Measurements from ENCODE around the gene GFRA4.

The GFRA4 gene

DNA sequence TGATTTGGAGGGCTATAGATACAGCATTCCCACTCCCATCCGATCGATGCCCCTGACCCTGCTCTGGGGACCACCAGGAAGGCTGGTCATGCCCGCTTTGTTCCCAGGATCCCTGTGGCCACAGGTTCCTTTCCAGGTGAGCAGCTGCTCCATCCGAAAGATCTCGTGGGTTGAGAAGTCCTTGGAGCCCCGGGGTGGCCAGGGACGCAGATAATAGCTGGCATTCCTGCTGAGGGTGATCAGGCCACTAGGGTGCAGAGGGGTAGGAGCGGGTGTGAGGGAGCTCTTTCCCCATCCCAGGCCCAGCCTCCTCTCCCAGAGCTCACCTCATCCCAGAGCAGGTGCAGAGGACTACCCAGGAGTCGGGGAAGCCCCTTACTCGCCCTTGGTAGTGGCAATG, 11.2 kb upstream of the GFRA4 start:
- no peak for DNase-seq (ENCODE audit: low read depth in 2 of 2, low spot score in 1 of 2)

DNA sequence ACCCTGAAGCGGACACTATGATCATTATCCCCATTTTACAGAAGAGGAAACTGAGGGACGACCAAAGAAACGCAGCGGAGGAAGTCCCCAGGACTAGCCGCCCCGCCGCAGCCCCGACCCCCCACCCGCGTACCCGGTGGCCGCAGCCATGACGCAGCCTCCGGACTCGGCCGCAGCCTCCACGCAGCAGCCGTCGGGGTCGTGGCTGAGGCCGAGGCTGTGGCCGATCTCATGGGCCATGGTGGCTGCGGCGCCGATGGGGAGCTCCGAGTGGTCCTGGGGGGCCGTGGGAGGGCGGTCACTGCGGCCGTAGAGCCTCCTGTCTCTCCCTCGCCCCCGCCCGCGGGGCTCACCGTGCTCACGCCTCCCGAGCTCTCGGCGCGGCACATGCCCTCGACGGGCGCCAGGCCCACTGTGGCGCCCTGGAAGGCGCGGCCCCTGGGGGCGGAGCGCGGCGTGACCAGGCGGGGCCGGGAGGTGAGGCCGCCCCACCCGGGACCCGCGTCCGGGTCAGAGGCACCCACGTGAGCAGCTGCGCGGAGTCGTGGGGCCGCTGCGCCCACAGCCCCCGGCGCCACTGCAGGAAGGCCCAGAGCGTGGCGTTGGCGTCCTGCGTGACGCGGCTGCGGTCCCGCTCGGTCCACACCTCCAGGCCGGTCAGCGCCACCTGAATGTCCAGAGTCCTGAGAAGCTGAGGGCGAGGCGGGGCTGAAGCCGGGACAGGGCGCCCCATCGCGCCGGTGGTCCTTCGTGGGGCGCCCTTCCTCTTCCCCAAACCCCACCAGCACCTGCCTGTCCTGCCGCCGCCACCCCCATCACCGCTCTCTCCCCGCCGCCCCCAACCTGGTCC, 10.2 kb upstream of the GFRA4 start:
- no peak for DNase-seq (ENCODE audit: low read depth in 2 of 2, low spot score in 1 of 2)

DNA sequence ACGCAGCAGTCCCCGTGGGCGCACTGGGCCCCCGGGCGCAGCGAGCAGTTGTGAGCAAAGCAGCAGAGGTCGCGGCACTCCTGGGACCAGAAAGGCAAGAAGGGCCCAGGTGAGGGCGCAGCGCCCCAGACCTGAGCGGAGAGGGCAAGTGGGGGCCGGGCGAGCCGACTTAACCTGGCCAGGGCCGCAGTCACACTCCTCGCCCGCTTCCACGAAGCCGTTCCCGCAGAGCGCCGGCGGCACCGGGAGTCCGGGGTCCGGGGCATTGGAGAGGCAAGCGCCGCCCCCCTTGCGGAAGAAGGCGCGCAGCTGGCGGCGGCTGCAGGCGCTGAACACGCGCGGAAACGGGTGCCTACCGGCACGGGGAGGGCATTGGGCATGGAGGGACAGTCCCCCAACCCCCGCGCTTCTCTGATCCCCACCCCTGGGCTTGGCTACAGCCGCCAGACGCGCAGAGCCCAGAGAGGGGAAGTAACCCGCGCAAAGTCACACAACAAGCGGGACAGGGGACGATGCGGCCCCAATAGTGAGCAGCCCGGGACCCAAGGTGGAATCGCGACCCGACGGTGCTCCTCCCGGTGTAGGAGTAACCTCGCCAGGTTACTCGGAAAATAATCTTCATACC, 9.5 kb upstream of the GFRA4 start:
- DNase-seq (ENCODE audit: low read depth in 2 of 2, low spot score in 1 of 2), result no peak

DNA sequence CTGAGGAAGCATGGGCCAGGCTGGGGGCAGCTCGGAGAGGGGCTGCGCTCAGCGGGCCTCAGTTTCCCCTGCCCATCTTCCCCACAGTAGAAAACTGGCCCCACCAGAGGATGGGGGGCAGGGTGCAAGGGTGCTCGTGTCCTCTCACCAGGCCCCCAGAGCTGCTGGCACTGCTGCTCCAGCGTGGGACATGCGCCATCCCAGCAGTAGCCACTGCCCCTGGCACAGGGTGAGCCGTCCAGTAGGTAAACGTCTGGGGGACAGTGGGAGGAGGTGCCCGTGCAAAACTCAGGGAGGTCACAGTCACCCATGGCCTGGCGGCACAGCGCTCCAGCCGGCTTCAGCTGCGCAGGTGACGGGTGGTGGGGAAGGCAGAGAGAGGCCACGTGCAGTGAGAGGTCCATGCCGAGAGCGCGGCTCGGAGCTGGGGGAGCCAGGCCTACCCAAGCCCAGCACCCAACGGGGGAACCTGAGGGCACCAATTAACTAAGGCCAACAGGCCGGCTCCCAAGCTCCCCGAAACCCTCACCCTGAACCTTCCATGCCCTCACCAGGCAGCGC, 8.9 kb upstream of the GFRA4 start:
- DNase-seq (ENCODE audit: low read depth in 2 of 2, low spot score in 1 of 2), result no peak

DNA sequence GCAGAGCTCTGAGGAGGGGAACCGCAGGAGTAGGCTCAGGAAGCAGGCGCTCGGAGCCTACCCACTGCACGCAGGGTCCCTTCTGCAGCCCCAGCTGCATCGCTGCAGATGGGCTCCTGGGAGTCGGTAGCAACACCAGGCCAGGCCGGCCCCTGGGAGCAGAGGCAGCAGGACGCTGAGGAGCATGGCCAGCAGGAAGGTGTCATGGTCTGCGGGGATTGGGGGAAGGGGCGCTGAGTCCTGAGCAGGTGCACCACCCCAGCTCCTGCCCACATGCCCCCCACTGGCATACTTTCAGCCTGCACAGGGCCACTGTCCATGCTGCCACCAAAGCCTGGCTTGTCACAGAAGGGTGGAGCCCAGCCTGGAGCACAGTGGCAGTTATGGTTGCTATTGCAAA, 7.7 kb upstream of the GFRA4 start:
- DNase-seq (ENCODE audit: low read depth in 2 of 2, low spot score in 1 of 2), result no peak

DNA sequence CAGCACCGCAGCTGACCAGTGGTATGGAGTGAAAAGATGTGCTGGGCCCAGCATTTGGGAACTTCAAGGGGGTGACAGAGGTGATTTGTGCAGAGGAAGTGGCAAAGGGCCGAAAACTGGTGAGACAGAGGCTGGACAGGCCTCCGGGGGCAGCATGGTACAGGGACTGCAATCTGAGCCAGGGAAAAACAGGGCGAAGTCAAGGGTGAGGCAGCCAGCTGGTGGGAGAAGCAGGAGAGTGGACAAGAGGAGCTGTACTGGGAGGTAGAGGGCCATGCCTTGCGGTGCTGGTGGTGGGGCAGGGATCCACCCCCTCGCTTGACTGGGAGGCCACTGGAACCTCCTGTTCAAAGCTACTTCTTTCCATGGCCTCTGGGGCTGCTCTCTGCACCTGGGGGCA, 7.3 kb upstream of the GFRA4 start:
- no peak for DNase-seq (ENCODE audit: low read depth in 2 of 2, low spot score in 1 of 2)

DNA sequence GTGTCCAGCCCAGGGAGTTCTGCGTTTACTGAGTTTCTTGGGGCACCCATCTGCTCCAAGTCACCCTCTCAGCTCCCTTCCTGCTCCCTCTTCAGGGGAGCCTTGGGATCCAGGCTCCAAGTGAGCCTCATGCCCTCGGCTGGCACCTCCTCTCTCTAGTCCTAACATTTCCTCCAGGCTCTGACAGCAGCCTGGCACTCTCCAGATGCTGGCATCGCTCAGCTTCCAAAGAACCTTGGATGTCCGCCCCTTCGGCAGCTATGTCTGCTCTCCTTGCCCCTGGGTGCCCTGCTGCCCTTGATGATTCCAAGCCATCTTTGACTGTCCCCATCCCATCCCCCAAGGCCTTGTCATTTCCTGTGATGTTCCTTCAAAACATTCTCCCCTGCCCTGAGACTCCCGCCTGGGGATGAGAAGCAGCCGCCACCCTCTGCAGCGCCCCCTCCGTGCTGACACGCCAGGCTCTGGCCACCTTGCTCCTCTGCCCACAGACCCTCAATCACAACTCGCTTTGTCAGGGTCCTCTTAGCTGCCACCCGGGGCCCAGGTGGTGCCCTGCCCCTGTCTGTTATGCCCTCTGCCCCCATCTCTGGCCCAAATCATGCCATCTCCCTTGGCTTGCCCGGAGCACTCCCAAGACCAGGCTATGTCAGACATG, 6.6 kb upstream of the GFRA4 start:
- no peak for DNase-seq (ENCODE audit: low read depth in 2 of 2, low spot score in 1 of 2)

DNA sequence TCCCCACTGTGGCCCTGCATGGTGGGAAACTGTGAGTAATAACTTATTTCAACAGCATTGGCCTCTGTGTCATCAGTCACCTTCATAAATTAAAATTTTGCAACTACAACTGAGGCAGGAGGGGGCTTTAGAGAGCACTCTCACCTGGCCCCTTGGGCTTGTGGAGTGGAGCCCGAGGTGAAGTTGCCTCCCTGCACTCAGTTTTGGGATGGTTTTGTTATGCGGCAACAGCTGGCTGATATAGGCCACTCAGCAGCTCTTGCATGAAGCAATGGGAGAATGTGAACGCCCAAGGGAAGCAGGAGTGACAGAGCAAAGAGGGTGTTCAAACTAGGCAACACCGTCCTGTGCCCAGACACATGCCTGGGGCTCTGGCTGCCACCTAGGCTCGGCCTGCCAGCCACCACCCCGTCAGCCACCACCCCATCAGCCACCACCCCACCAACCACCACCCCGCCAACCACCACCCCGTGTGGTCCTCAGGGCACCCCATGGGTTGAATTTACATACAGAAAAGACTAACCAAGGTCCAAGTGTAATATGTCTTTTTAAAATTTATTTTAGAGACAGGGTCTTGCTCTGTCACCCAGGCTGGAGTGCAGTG, 4.3 kb upstream of the GFRA4 start:
- no peak for DNase-seq (ENCODE audit: low read depth in 2 of 2, low spot score in 1 of 2)

DNA sequence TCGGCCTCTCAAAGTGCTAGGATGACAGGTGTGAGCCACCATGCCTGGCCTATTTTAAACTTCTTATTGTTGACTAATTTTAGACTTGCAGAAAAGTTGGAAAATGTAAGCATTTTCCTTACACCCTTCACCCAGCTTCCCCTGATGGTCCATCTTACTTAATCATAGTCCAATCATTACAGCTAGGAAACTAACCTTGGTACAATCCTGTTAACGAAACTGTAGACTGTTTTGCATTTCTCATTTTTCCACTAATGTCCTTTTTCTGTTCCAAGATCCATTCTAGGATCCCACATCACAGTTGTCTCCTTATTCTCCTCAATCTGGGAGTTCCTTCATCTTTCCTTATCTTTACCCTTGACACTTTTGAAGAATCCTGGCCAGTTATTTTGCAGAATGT, 659 bp upstream of the GFRA4 start:
- DNase-seq (ENCODE audit: low read depth in 2 of 2, low spot score in 1 of 2), result no peak

DNA sequence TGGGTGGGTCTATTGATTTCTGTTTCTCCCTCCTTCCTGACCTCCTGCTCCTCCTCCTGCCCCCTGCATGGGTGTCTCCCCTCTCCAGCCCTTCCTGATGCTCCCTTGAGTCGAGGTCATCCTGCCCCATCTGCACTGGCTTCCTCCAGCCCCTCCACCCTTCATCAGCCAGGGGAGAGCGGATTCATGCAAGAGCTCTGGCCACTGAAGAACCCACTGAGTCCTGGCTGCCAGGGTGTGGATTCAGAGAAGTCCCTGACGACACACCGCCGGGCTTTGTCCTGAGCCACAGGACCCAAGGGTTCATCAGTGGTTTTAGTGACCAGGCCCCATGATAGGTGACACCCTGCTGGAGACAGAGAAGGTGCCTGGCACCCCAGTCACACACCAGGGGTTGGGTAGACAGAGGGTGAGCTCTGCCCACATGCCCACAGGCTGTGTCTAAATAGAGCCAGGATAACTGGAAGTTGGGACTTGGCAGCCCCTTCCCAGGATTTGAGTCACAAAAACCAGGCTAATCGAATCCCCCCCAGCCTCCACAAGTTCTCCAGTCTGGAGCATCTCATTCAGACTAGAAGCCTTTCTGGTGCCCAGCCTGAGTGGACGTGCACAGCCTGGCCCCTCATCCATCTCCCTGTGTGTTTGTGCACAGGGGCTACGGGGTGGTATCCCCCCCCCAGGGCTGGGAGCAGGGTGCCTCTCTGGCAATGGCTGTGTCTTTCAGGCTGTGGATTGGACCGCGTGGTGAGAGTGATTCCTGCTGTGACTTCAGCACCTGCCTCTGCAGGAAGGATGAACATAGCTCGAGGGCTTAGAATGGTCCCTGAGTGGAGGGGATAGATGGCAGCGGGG, 1.2 kb downstream of the GFRA4 start:
- DNase-seq (ENCODE audit: low read depth in 2 of 2, low spot score in 1 of 2), result no peak

DNA sequence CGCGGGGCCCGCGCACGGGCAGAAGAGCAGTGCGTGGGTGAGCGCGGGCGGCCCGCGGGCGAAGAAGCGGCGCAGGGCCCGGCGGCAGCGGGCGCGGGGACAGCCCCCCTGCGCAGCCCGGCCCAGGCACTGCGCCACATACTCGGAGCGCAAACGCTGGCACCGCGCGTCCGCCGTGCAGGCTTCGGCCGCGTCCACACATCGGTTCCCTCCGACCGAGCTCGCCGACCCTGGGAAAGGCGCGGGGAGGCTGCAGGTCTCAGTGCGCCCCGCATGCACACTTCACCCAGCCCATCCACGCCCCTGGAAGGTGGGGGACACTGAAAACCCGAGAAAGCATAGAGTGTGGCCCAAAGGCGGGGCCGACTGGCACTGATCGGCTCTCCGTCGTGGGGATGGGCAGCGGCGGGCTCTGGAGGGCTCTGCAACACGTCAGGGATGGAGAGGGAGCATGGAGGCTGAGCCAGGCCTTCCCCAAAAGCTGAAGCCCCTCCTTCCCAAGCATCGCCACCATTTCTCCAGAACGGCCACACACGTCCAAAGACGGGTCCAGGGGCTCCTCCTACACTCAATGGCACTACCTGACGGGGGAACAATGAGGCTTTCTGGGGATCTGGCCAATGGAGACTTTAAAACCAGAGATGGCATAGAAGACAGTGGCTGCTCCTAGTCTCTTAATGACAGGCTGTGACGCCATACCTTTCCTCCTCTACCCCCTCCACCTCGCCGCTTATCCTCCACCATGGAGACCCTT, 2.0 kb downstream of the GFRA4 start:
- no peak for DNase-seq (ENCODE audit: low read depth in 2 of 2, low spot score in 1 of 2)

DNA sequence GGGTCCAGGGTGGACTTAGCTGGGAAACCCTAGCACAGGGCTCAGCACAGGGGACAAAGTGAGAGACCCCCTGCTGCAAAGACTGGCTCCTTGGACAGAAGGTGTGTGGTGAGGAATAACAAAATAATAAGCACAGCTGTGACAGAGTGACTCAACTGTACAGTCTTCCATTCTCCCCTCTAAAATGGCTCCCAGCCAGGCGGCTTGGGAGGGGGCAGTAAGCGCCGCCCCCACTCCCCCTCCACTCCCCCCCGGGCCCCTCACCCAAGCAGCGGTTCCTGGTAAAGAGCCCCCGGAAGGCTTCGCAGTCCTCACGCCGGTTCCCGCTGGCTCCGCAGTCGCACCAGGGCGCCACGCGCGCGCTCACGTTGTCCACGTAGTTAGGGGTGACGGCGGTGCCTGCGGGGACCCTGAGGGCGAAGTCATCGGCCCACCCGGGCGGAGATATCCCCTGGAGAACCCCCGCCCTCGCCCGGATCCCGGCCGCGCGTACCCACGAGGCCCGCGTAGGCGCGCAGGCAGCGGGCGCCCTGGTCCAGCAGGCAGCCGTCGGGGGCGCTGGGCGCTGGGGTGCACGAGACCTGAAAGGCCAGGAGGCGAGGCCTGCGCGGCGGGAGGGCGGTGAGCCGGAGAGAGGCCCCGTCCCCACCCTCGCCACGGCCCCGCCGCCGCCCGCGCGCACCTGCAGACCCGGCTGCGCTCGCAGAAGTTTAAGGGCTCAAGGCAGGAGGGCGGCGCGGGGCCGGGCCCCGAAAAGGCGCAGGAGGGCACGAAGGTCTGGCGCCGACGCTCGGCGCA, 2.7 kb downstream of the GFRA4 start:
- DNase-seq (ENCODE audit: low read depth in 2 of 2, low spot score in 1 of 2), result no peak

DNA sequence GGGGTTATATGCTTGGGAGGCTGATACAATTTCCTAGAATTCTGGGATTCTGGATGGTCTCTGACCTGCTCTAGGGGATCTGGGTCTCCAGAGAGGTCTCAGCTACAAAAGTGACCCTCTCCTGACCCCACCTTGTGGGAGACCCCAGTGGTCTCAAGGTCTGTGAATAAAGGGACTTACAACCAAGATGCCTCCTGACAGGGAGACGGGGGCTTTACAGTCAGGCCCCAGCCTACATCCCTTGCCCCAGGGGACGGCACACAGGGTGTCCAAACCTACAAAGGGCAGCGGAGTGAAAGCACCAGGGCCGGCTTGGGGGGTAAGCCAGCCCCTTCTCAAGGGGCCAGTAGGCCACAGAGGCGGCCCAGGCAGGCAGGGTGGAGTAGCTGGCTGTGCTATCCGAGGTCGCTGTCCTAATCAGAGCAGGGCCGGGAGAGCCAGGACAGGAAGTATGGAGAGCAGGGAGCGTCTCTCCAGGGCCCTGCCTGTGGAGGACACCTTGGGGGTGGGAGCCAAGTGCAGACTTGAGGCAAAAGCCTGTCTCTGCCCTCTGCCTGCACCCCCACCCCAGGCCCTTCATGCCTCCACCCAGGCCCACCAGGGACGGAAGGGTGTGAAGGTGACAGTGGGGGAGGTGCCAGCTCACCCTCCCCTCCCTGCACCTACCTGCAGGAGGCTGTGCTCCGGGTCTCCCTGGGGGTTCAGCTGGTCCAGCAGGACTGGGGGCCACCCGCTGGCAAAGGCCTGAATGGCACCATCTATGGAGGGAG, 3.5 kb downstream of the GFRA4 start:
- DNase-seq (ENCODE audit: low read depth in 2 of 2, low spot score in 1 of 2), result no peak

DNA sequence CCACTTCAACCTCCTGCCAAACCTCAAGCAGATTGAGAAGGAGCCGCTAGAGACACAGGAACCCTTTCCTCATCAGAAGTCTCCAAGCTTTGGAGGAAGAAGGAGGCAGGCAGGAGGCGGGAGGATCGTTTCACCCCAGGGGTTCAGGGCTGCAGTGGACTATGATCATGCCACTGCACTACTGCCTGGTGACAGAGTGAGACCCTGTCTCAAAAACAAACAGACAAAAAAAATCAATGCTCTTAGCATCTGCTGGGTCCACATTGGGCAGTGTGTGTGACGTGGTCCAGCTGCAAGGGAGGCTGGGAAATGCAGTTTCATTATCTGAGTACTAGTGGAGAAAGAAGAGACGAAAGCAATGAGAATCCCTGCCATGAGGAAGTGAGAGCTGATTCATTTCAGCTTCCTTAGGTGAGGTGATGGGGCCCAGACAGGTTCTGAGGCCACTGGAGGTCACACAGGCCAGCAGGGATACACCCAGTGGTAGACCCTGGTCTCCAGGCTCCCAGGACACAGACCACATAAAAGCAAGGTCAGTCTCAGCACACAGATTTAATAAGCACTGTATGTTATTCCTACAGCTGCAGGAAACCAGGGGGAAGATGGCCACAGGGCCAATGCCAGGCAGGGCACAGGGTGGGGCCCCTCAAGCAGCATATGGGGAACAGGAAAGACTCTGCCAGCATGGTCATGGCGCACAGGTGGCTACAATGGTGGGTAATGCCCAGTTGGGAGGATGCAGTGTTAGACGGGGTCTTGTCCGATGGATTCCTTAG, 4.3 kb downstream of the GFRA4 start:
- no peak for DNase-seq (ENCODE audit: low read depth in 2 of 2, low spot score in 1 of 2)

DNA sequence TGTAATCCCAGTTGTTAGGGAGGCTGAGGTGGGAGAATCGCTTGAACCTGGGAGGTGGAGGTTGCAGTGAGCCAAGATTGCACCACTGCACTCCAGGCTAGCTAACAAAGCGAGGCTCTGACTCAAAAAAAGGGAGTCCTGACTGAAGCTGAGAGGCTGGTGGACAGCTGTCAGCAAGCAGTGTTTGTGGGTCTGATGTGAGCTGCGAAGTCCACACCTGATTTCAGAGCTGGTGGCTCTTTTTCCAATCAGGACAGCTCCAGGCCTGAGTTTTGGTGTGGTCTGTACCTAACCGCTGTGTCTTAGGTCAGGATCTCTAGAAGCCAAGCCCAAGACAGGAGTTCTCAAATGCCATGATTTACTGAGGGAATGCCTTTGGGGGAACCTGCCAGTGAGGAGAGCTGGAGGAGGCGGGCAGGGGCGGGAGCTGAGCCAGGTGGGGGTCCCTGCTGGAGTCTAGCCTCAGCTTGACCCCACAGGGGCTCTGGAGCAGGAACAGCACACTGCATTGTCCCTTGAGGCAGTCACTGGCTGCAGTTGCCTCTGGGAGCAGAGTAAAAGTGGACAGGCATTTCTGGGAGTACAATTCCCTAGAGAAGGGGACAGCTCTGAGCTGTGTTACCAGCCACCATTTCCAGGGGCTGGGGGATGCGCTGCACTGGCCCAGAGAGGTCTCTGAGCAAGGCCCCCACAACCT, 5.0 kb downstream of the GFRA4 start:
- no peak for DNase-seq (ENCODE audit: low read depth in 2 of 2, low spot score in 1 of 2)

DNA sequence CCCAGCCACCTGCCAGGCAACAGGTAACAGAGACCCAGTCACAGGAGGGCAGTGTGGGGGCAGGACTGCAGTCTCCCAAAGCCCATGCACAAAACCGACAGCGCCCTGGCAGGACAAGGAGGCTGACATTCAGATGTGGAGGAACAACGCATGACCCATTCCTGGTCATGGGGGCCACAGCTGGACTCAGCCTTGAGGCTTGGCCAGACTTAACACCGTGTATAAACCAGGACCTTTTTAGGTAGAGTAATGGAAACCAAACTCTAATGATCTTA, 8.1 kb downstream of the GFRA4 start:
- DNase-seq (ENCODE audit: low read depth in 2 of 2, low spot score in 1 of 2), result no peak

Measured in stimulated activated CD8-positive, alpha-beta memory T cell treated with anti-CD3 and anti-CD28 coated beads, Interleukin-4, amount 100 ng/mL, for 1 hour (primary cell).